HEK293 (cell line): ENCODE data around the gene LEFTY1.

Source experiments
- YY1 ChIP-seq: fragments of 450-650 bp; formaldehyde crosslinking; IDR thresholded peaks from 2 replicates; pipeline ENCODE4 v1.5.1; 2018; ENCODE audit warnings: missing biosample characterization, missing genetic modification characterization
- ZNF140 ChIP-seq: fragments of 450-650 bp; formaldehyde crosslinking; IDR thresholded peaks from 2 replicates; pipeline ENCODE4 v1.5.1; 2016; ENCODE audit warnings: missing biosample characterization, missing genetic modification characterization
- ZNF274 ChIP-seq, 2 experiments: fragments of 200-500 bp in 1 of 2; fragments of 450-650 bp in 1 of 2; sonication (Bioruptor generic) in 1 of 2; formaldehyde crosslinking in 1 of 2; IDR thresholded peaks; 2 replicates each; pipeline versions ENCODE4 v1.5.1 to v1.6.1; 2014 to 2016; ENCODE audit warnings: borderline replicate concordance in 1 of 2, inconsistent platforms in 1 of 2, low read length in 1 of 2, missing biosample characterization in 1 of 2, missing genetic modification characterization in 1 of 2
- ZNF324 ChIP-seq: fragments of 450-650 bp; formaldehyde crosslinking; IDR thresholded peaks from 2 replicates; pipeline ENCODE4 v1.5.1; 2016; ENCODE audit warnings: missing biosample characterization, missing genetic modification characterization
- ZNF768 ChIP-seq: fragments of 450-650 bp; formaldehyde crosslinking; IDR thresholded peaks from 2 replicates; pipeline ENCODE4 v1.5.1; 2018; ENCODE audit warnings: missing biosample characterization, mild to moderate bottlenecking, missing genetic modification characterization
- TF ChIP-seq, protein P1 (sequence below): fragments of 450-650 bp; formaldehyde crosslinking; IDR thresholded peaks from 2 replicates; pipeline ENCODE4 v1.5.1; 2017; ENCODE audit warnings: missing biosample characterization, missing genetic modification characterization
- TF ChIP-seq, protein P2 (sequence below): fragments of 450-650 bp; formaldehyde crosslinking; IDR thresholded peaks from 2 replicates; pipeline ENCODE4 v1.5.1; 2016; ENCODE audit warnings: missing biosample characterization, missing genetic modification characterization

DNA sequence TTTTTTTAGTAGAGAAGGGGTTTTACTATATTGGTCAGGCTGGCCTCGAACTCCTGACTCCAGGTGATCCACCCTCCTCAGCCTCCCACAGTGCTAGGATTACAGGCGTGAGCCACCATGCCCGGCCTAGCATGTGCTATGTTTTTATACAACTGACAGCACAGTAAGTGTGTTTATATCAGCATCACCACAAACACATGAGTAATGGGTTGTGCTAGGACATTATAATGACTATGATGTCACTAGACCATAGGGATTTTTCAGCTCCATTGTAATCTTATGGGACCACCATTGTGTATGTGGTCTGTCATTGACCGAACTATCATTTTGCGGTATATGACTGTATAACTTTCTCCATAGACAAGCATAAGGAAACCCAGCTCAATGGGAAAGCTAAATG is 45.8 kb upstream of the LEFTY1 start:
- TF ChIP-seq, protein P1, sequence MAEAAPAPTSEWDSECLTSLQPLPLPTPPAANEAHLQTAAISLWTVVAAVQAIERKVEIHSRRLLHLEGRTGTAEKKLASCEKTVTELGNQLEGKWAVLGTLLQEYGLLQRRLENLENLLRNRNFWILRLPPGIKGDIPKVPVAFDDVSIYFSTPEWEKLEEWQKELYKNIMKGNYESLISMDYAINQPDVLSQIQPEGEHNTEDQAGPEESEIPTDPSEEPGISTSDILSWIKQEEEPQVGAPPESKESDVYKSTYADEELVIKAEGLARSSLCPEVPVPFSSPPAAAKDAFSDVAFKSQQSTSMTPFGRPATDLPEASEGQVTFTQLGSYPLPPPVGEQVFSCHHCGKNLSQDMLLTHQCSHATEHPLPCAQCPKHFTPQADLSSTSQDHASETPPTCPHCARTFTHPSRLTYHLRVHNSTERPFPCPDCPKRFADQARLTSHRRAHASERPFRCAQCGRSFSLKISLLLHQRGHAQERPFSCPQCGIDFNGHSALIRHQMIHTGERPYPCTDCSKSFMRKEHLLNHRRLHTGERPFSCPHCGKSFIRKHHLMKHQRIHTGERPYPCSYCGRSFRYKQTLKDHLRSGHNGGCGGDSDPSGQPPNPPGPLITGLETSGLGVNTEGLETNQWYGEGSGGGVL (tag by site-specific recombination): no peak
- TF ChIP-seq ZNF768 (no peak), ZNF274 (IDR thresholded peaks at IDR 0.05; ENCODE audit: low read length) (no peak), ZNF274 (tag by site-specific recombination; IDR thresholded peaks at IDR 0.05; ENCODE audit: borderline replicate concordance) (no peak), ZNF140 (tag by site-specific recombination) (peak; percentile 82; the same call in 1 of the 2 replicates), YY1 (tag by site-specific recombination) (no peak), ZNF324 (no peak)
- TF ChIP-seq, protein P2, sequence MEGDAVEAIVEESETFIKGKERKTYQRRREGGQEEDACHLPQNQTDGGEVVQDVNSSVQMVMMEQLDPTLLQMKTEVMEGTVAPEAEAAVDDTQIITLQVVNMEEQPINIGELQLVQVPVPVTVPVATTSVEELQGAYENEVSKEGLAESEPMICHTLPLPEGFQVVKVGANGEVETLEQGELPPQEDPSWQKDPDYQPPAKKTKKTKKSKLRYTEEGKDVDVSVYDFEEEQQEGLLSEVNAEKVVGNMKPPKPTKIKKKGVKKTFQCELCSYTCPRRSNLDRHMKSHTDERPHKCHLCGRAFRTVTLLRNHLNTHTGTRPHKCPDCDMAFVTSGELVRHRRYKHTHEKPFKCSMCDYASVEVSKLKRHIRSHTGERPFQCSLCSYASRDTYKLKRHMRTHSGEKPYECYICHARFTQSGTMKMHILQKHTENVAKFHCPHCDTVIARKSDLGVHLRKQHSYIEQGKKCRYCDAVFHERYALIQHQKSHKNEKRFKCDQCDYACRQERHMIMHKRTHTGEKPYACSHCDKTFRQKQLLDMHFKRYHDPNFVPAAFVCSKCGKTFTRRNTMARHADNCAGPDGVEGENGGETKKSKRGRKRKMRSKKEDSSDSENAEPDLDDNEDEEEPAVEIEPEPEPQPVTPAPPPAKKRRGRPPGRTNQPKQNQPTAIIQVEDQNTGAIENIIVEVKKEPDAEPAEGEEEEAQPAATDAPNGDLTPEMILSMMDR (tag by site-specific recombination): no peak
